ACC112 (cell line): Measurements from ENCODE around the gene LRP1-AS.
"Not testable (repeated sequence)": the region's sequence is repeated elsewhere in the genome, so short reads cannot be mapped to it uniquely, and the experiment has no call there.

Source experiments
- H2AFZ ChIP-seq: fragments of 200-600 bp; sonication (generic); one replicate; pipeline ENCODE4 v1.6.0; 2017; ENCODE audit warnings: antibody characterized with exemption, low read length; ENCODE audit not compliant: unreplicated experiment
- H3K27ac ChIP-seq: fragments of 200-600 bp; sonication (generic); 2 replicates; pipeline ENCODE4 v1.5.1; 2014; ENCODE audit warnings: low read depth, mild to moderate bottlenecking, antibody characterized with exemption, low read length, moderate library complexity
- H3K27me3 ChIP-seq: fragments of 200-600 bp; sonication (generic); 2 replicates; pipeline ENCODE4 v1.6.1; 2014; ENCODE audit warnings: mild to moderate bottlenecking, antibody characterized with exemption, low read length, moderate library complexity, mixed read lengths; ENCODE audit not compliant: insufficient read depth
- H3K36me3 ChIP-seq: fragments of 200-600 bp; sonication (generic); 2 replicates; pipeline ENCODE4 v1.6.1; 2016; ENCODE audit warnings: mild to moderate bottlenecking, antibody characterized with exemption, low read length, moderate library complexity, mixed read lengths; ENCODE audit not compliant: insufficient read depth
- H3K4me1 ChIP-seq: fragments of 200-600 bp; sonication (generic); one replicate; pipeline ENCODE4 v1.6.1; 2016; ENCODE audit warnings: low read length, mixed read lengths; ENCODE audit not compliant: insufficient read depth, unreplicated experiment, control insufficient read depth
- H3K4me3 ChIP-seq: fragments of 200-600 bp; sonication (generic); 2 replicates; pipeline ENCODE4 v1.5.1; 2014; ENCODE audit warnings: mild to moderate bottlenecking, low read depth, low read length
- H3K79me2 ChIP-seq: fragments of 200-600 bp; sonication (generic); one replicate; pipeline ENCODE4 v1.6.0; 2016; ENCODE audit warnings: low read length; ENCODE audit not compliant: control insufficient read depth, unreplicated experiment, insufficient read depth

The LRP1-AS gene

GRCh38 chr12:57129889-57130288 is 17.5 kb downstream of the LRP1-AS start:
- Histone ChIP-seq H3K27me3 (no peaks in the 10 kb centered on the region), H3K79me2 (peaks cover 61% of the 10 kb centered on the region), H2AFZ (no peak overlapping the region), H3K27ac (peak overlapping the region; percentile 94), H3K4me1 (peaks cover 50% of the 10 kb centered on the region), H3K4me3 (peak overlapping the region; percentile 97), H3K36me3 (no peaks in the 10 kb centered on the region)

DNA sequence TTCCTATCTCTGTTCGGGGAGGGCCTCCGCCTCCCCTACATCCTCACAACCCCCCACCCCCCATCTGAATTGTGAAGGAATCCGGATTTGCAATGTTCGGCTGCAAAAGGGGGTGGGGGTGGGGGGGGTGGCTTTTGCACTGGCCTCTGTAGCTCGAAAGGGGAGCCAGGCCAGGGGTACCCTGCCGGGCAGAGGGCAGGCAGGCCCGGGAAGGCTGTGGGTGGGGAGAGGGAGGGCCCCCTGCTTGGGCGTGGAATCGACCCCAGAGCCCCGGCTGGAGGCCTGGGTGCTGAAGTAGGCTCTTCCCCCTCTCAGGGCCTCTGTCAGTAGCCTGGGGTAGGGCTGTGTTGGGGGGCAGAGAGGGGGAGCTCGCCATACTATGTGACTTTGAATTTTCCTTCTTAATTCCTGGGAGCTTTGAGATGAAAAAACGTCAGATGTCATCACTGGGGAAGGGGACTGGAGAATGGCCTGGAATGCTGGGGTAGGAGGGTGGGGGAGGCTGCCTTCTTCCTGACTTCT is 18.0 kb downstream of the LRP1-AS start:
- H2AFZ ChIP-seq = no peak overlapping the region
- H3K36me3 ChIP-seq = no peaks in the 10 kb centered on the region
- peak overlapping the region; percentile 94 for H3K27ac ChIP-seq
- peaks cover 58% of the 10 kb centered on the region for H3K79me2 ChIP-seq
- no peaks in the 10 kb centered on the region for H3K27me3 ChIP-seq
- H3K4me1 ChIP-seq = peaks cover 47% of the 10 kb centered on the region
- peak overlapping the region; percentile 97 for H3K4me3 ChIP-seq

DNA sequence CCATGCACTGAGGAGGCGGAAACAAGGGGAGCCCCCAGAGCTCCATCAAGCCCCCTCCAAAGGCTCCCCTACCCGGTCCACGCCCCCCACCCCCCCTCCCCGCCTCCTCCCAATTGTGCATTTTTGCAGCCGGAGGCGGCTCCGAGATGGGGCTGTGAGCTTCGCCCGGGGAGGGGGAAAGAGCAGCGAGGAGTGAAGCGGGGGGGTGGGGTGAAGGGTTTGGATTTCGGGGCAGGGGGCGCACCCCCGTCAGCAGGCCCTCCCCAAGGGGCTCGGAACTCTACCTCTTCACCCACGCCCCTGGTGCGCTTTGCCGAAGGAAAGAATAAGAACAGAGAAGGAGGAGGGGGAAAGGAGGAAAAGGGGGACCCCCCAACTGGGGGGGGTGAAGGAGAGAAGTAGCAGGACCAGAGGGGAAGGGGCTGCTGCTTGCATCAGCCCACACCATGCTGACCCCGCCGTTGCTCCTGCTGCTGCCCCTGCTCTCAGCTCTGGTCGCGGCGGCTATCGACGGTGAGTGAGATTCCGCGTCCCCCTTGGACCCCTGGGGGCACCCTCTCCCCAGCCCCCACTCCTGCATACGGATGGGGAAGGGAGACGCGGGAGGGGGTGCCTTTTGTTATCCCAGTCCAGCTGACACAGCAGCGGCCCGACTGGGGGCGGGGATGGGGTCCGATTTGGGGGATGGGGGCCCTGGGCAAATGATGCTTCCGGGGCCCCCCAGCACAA is 18.7 kb downstream of the LRP1-AS start:
- H3K27me3 ChIP-seq = no peaks in the 10 kb centered on the region
- H2AFZ ChIP-seq = no peak overlapping the region
- H3K27ac ChIP-seq = peak overlapping the region; percentile 94; the same call in 1 of the 2 replicates
- no peaks in the 10 kb centered on the region for H3K36me3 ChIP-seq
- peaks cover 40% of the 10 kb centered on the region for H3K4me1 ChIP-seq
- H3K4me3 ChIP-seq = peak overlapping the region; percentile 97
- peaks cover 51% of the 10 kb centered on the region for H3K79me2 ChIP-seq

- peak within 1 kb of the TSS; percentile 94 for H3K27ac ChIP-seq
Observed at GRCh38 chr12:57127726-57128518, 19.5 kb downstream of the LRP1-AS start, which contains the start of gene LRP1. Gene LRP1, plus strand, starts transcription at chr12:57128483. Its CDS starts 482 bp downstream, at chr12:57128965.

GRCh38 chr12:57127101-57127725 is 20.2 kb downstream of the LRP1-AS start:
- H2AFZ ChIP-seq = peak overlapping the region; percentile 47

More at GRCh38 chr12:57127726-57128518, 19.5 kb downstream of the LRP1-AS start, which contains the start of gene LRP1:
- H3K4me1 ChIP-seq = peaks cover 33% of the 10 kb centered on the region
- H3K36me3 ChIP-seq = no peaks in the 10 kb centered on the region
- peak within 1 kb of the TSS; percentile 97 for H3K4me3 ChIP-seq
- H2AFZ ChIP-seq = peak within 1 kb of the TSS; percentile 82
- H3K27me3 ChIP-seq = no peaks in the 10 kb centered on the region
- peaks cover 45% of the 10 kb centered on the region for H3K79me2 ChIP-seq

DNA sequence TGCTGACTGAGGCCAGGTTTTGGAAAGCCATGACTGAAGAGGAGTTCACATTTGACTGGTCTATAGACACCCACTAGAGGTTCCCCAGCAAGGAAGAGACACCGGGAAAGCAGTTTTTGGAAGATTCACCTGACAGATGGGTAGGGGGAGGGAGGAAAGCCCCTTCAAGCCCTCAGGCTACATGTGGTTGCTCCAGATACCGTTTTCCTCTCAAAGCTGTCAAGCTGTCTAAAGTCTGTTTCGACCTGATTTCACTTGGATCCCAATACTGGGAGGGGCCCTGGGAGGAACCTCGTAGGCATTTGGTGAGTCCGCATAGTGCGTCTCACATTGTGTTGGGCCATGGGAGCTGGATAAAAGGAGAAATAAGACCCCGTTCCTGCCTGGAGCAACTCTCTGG is 20.9 kb downstream of the LRP1-AS start:
- Histone ChIP-seq H3K36me3 (no peaks in the 10 kb centered on the region), H3K27me3 (no peaks in the 10 kb centered on the region), H3K79me2 (peaks cover 31% of the 10 kb centered on the region), H2AFZ (no peak overlapping the region), H3K4me3 (peak overlapping the region; percentile 97), H3K4me1 (peaks cover 20% of the 10 kb centered on the region), H3K27ac (no peak overlapping the region)

More at GRCh38 chr12:57127101-57127725, 20.2 kb downstream of the LRP1-AS start:
- H3K27ac ChIP-seq = peak overlapping the region; percentile 60
- H3K79me2 ChIP-seq = peaks cover 38% of the 10 kb centered on the region
- H3K4me3 ChIP-seq = peak overlapping the region; percentile 97
- no peaks in the 10 kb centered on the region for H3K27me3 ChIP-seq
- no peaks in the 10 kb centered on the region for H3K36me3 ChIP-seq
- H3K4me1 ChIP-seq = peaks cover 26% of the 10 kb centered on the region

GRCh38 chr12:57126061-57126460 is 21.4 kb downstream of the LRP1-AS start:
- H3K36me3 ChIP-seq = no peaks in the 10 kb centered on the region
- H2AFZ ChIP-seq = no peak overlapping the region
- H3K27ac ChIP-seq = no peak overlapping the region
- H3K27me3 ChIP-seq = no peaks in the 10 kb centered on the region
- peaks cover 26% of the 10 kb centered on the region for H3K79me2 ChIP-seq
- H3K4me3 ChIP-seq = no peak overlapping the region
- H3K4me1 ChIP-seq = peaks cover 15% of the 10 kb centered on the region

- peaks cover 11% of the 10 kb centered on the region for H3K4me1 ChIP-seq
- H3K79me2 ChIP-seq = peaks cover 9% of the 10 kb centered on the region
- no peak overlapping the region for H3K27ac ChIP-seq
- no peak overlapping the region for H3K4me3 ChIP-seq
- H3K36me3 ChIP-seq = no peaks in the 10 kb centered on the region
- no peak overlapping the region for H2AFZ ChIP-seq
- no peaks in the 10 kb centered on the region for H3K27me3 ChIP-seq
Observed at GRCh38 chr12:57124261-57124877, 23.1 kb downstream of the LRP1-AS start.

- Histone ChIP-seq H3K27me3 (no peaks in the 10 kb centered on the region), H3K27ac (no peak overlapping the region), H2AFZ (no peak overlapping the region), H3K4me1 (peaks cover 17% of the 10 kb centered on the region), H3K4me3 (no peak overlapping the region), H3K36me3 (no peaks in the 10 kb centered on the region), H3K79me2 (peaks cover 4% of the 10 kb centered on the region)
Observed at GRCh38 chr12:57123813-57124212, 23.6 kb downstream of the LRP1-AS start.

GRCh38 chr12:57120718-57121117 is 26.7 kb downstream of the LRP1-AS start:
- H2AFZ ChIP-seq, H3K36me3 ChIP-seq, H3K4me3 ChIP-seq, H3K27me3 ChIP-seq, H3K27ac ChIP-seq, H3K79me2 ChIP-seq: not testable (repeated sequence)
- peaks cover 16% of the 10 kb centered on the region for H3K4me1 ChIP-seq
